Keratinocyte (primary cell): ENCODE measurements around the gene LYSET. TPM values are rescaled to one million over a fixed set of nuclear protein-coding genes. Genes with fewer than 3 reads are reported as not detected.
A peak's percentile ranks its signal among the peaks of the same experiment; 100 is the strongest.

ENCODE experiments used
- DNase-seq: peaks from one replicate; pipeline ENCODE4 v3.0.0-alpha.2; 2011; ENCODE audit warnings: low read depth, missing footprints, low spot score
- FAIRE-seq: peaks from 2 replicates; lab custom pipeline; 2011; peaks lifted over from hg19 to GRCh38; lab: Jason Lieb, UNC
- H2AFZ ChIP-seq: 2 replicates; pipeline ENCODE4 v1.6.0; 2012; ENCODE audit warnings: low read length, control low read depth, inconsistent platforms; ENCODE audit not compliant: control insufficient read depth
- H3K27ac ChIP-seq: 2 replicates; pipeline ENCODE4 v1.5.1; 2011; ENCODE audit warnings: low read length; ENCODE audit not compliant: control insufficient read depth, insufficient read depth
- H3K27me3 ChIP-seq: 3 replicates; pipeline ENCODE4 v1.6.0; 2011; ENCODE audit warnings: low read length; ENCODE audit not compliant: control insufficient read depth, insufficient read depth; ENCODE audit errors: extremely low read depth
- H3K36me3 ChIP-seq, 2 experiments: 2 replicates in 1 of 2; 3 replicates in 1 of 2; pipeline ENCODE4 v1.5.1; 2011; ENCODE audit warnings: low read length in 2 of 2, mild to moderate bottlenecking in 1 of 2; ENCODE audit not compliant: control insufficient read depth in 2 of 2, insufficient read depth in 2 of 2; ENCODE audit errors: extremely low read depth in 1 of 2
- H3K4me1 ChIP-seq: 3 replicates; pipeline ENCODE4 v1.5.1; 2011; ENCODE audit warnings: low read length; ENCODE audit not compliant: control insufficient read depth, insufficient read depth; ENCODE audit errors: extremely low read depth
- H3K4me2 ChIP-seq: 3 replicates; pipeline ENCODE4 v1.6.0; 2011; ENCODE audit warnings: low read depth, low read length; ENCODE audit not compliant: control insufficient read depth, insufficient read depth; ENCODE audit errors: extremely low read depth
- H3K4me3 ChIP-seq, 3 experiments: fragments of 200-600 bp in 1 of 3; sonication (generic) in 1 of 3; 2 replicates in 2 of 3; 3 replicates in 1 of 3; pipeline ENCODE4 v1.5.1; 2011 to 2016; ENCODE audit warnings: low read length in 3 of 3, mild to moderate bottlenecking in 3 of 3, control low read depth in 2 of 3, inconsistent platforms in 1 of 3, low read depth in 1 of 3, mixed read lengths in 1 of 3, mixed run types in 1 of 3, moderate library complexity in 1 of 3; ENCODE audit not compliant: control insufficient read depth in 2 of 3, insufficient read depth in 2 of 3; ENCODE audit errors: extremely low read depth in 1 of 3
- H3K79me2 ChIP-seq: 2 replicates; pipeline ENCODE4 v1.6.0; 2012; ENCODE audit warnings: low read length; ENCODE audit not compliant: control insufficient read depth, insufficient read depth
- H3K9ac ChIP-seq: 3 replicates; pipeline ENCODE4 v1.6.0; 2011; ENCODE audit warnings: low read length; ENCODE audit not compliant: control insufficient read depth, insufficient read depth; ENCODE audit errors: extremely low read depth
- H3K9me1 ChIP-seq: 3 replicates; pipeline ENCODE4 v1.6.0; 2011; ENCODE audit warnings: low read length; ENCODE audit not compliant: control insufficient read depth, insufficient read depth; ENCODE audit errors: extremely low read depth
- H3K9me3 ChIP-seq: 2 replicates; pipeline ENCODE4 v1.5.1; 2012; ENCODE audit warnings: low read depth, low read length; ENCODE audit not compliant: control insufficient read depth
- H4K20me1 ChIP-seq: 3 replicates; pipeline ENCODE4 v1.6.0; 2011; ENCODE audit warnings: low read length; ENCODE audit not compliant: control insufficient read depth, insufficient read depth; ENCODE audit errors: extremely low read depth
- CTCF ChIP-seq, 3 experiments: IDR thresholded peaks in 1 of 3; conservative IDR thresholded peaks in 1 of 3; optimal IDR thresholded peaks in 1 of 3; 2 replicates in 2 of 3; 3 replicates in 1 of 3; pipeline versions ENCODE3 to v1.5.1; 2011; ENCODE audit warnings: low read length in 3 of 3, mild to moderate bottlenecking in 3 of 3, moderate library complexity in 2 of 3, control low read depth in 1 of 3, inconsistent platforms in 1 of 3; ENCODE audit not compliant: insufficient read depth in 2 of 3; ENCODE audit errors: extremely low read depth in 1 of 3
- EZH2 ChIP-seq: IDR thresholded peaks from one replicate; pipeline ENCODE4 v1.6.1; 2012; ENCODE audit warnings: inconsistent platforms, mild to moderate bottlenecking, low read length, moderate library complexity
- dilution Hi-C: fragments of 300-500 bp; cut with MboI; formaldehyde crosslinking; loops from one replicate; pipeline ENCODE4 v1.7.0; 2020; ENCODE audit warnings: low sequenced_read_pairs; ENCODE audit not compliant: extremely low pct_ligation_motif_present
- polyA plus RNA-seq, 5 experiments: library from polyadenylated mRNA; depleted of rRNA in 3 of 5; stranded (reverse) in 3 of 5; stranded (forward) in 1 of 5; unstranded in 1 of 5; fragments of >200 nt; gene quantifications; 1 replicate in 1 of 5; 2 replicates in 3 of 5; 3 replicates in 1 of 5; pipeline versions ENCODE4 v1.2.1 to v1.2.3, GENCODE V29; 2011 to 2012; ENCODE audit warnings: missing spikeins in 2 of 5, low read depth in 1 of 5, low replicate concordance in 1 of 5

LYSET gene
- polyA plus RNA-seq, 1 donor (not counting 4 experiments of a cell fraction or from before 2014, with no cell fraction given), result 24.6 TPM

DNA sequence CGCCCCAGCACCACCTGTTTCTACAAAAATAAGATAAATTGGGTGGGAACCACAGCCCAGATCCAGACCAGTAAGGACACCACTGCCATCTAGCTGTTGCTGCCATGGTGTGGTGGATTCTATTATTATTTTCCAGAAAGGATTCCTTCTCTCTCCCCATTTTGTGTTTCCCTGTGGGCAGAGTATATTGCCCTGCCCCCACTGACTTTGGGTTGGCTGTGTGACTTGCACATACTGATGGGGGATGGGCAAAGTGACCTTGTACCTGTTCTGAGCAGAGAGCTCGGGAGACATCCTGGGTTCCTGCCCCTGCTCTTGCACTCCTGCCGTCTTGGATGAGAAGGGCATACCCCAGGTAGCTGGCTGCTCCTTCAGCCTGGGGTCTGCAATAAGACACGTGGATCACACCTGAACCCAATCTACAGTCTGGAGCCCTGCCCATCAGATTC lies 24.7 kb upstream of the LYSET start:
- Histone ChIP-seq H3K4me1 (no peaks in the 10 kb centered on the region), H3K79me2 (no peaks in the 10 kb centered on the region), H3K36me3 (no peaks in the 10 kb centered on the region), H3K4me3 (no peak overlapping the region), H3K9me3 (no peaks in the 10 kb centered on the region), H2AFZ (no peak overlapping the region), H3K27ac (no peak overlapping the region), H3K27me3 (no peaks in the 10 kb centered on the region), H3K9ac (no peak overlapping the region), H3K9me1 (no peaks in the 10 kb centered on the region), H3K4me2 (no peak overlapping the region), H4K20me1 (no peaks in the 10 kb centered on the region)
- dilution Hi-C loops, result no loop called here
- FAIRE-seq (no peak), DNase-seq (no peak)
- TF ChIP-seq CTCF (optimal IDR thresholded peaks at IDR 0.05 in 1 of 3, IDR thresholded peaks at IDR 0.05 in 1 of 3, conservative IDR thresholded peaks at IDR 0.05 in 1 of 3; ENCODE audit: extremely low read depth in 1 of 3, insufficient read depth in 2 of 3, low read length in 3 of 3) (peak; percentile 46 to 79 (median 58)), EZH2 (no peak)

DNA sequence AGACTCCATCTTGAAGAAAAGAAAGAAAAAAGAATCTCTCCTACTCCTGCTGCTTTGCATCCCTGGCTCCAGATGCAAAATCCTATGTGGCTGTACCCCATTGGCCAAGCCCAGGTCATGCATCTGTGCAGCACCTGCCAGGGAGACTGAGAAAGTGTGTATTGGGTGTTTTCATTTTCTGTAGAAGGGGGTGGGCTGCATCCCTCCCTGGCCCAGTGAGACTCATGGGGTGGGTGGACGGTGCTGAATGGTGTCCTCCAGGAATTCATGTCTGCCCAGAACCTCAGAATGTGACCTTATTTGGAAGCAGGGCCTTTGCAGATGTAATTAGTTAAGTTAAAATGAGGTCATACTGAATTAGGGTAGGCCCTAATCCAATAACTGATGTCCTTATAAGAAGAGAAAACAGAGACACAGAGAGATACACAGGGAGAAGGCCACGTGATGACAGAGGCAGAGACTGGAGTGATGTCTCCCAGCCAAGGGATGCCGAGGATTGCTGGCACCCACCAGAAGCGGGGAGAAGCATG lies 23.6 kb upstream of the LYSET start:
- no peaks in the 10 kb centered on the region for H4K20me1 ChIP-seq
- no peak overlapping the region for H3K4me3 ChIP-seq
- H3K4me1 ChIP-seq, result no peaks in the 10 kb centered on the region
- no peak overlapping the region for H3K27ac ChIP-seq
- FAIRE-seq, result no peak
- H3K4me2 ChIP-seq, result no peak overlapping the region
- no peak overlapping the region for H3K9ac ChIP-seq
- H3K79me2 ChIP-seq, result no peaks in the 10 kb centered on the region
- H3K9me3 ChIP-seq, result no peaks in the 10 kb centered on the region
- dilution Hi-C loops, result no loop called here
- TF ChIP-seq CTCF (optimal IDR thresholded peaks at IDR 0.05 in 1 of 3, IDR thresholded peaks at IDR 0.05 in 1 of 3, conservative IDR thresholded peaks at IDR 0.05 in 1 of 3; ENCODE audit: extremely low read depth in 1 of 3, insufficient read depth in 2 of 3, low read length in 3 of 3) (no peak), EZH2 (no peak)
- no peaks in the 10 kb centered on the region for H3K9me1 ChIP-seq
- H3K36me3 ChIP-seq, result no peaks in the 10 kb centered on the region
- DNase-seq, result no peak
- no peak overlapping the region for H2AFZ ChIP-seq
- no peaks in the 10 kb centered on the region for H3K27me3 ChIP-seq
